ENCODE results near the gene FPR3. TPM values are rescaled to one million over a fixed set of nuclear protein-coding genes. Genes with fewer than 3 reads are reported as not detected.

Gene FPR3
- total and polyA plus RNA-seq, 9 of the 15 experiments (the other 6 are each of a cell fraction or from before 2014, with no cell fraction given) = 0.08 to 0.51 (median 0.22) TPM; not detected in 1

DNA sequence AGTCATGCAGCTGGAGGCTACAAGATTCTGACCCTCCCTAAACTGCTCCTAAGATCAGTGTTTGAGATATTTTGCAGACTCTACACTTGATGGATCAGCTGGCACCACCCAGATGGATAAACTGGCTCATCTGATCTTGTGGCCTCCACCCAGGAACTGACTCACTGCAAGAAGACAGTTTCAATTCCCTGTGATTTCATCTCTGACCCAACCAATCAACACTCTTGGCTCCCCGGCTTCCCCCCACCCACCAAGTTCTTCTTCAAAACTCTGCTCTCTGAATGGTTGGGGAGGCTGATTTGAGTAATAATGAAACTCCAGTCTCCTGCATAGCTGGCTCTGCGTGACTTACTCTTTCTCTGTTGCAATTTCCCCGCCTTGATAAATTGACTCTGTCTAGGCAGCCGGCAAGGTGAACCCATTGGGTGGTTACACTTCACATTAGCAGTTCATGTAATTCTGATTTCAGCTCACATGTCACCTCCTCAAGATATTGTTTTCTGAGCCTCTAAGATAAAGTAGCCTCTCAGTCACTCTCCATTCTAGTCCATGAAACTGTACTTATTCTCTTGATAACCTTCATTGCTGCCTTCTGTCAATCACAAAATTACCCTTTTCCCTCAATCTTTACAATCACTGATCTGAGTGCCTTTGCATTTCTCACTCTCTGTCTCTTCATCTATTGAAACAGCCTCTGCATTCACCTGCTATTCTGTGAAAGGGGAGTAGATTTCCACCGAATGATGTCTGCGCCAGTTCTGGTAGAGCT, 9.9 kb upstream of the FPR3 start (continued):
- TF ChIP-seq ZBTB12 (CRISPR knock-in tag; IDR thresholded peaks at IDR 0.05) = no peak
- TF ChIP-seq, protein P1, sequence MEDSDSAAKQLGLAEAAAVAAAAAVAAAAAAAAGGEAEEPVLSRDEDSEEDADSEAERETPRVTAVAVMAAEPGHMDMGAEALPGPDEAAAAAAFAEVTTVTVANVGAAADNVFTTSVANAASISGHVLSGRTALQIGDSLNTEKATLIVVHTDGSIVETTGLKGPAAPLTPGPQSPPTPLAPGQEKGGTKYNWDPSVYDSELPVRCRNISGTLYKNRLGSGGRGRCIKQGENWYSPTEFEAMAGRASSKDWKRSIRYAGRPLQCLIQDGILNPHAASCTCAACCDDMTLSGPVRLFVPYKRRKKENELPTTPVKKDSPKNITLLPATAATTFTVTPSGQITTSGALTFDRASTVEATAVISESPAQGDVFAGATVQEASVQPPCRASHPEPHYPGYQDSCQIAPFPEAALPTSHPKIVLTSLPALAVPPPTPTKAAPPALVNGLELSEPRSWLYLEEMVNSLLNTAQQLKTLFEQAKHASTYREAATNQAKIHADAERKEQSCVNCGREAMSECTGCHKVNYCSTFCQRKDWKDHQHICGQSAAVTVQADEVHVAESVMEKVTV (CRISPR knock-in tag; IDR thresholded peaks at IDR 0.05) = no peak
- no peak; the same call in 1 of the 2 replicates for TF ChIP-seq TAL1 (IDR thresholded peaks at IDR 0.05)
- 0 out of 2 replicates have a peak, but pooled peaks have one; percentile 2 for TF ChIP-seq MAFK (IDR thresholded peaks at IDR 0.05; ENCODE audit: low read length)
- peak; percentile 37; the same call in 1 of the 2 replicates for TF ChIP-seq KLF1 (tag; IDR thresholded peaks at IDR 0.05)
- TF ChIP-seq KHSRP (IDR thresholded peaks at IDR 0.05) = no peak
- TF ChIP-seq KAT2B (IDR thresholded peaks at IDR 0.05; ENCODE audit: low read depth, low read length) = no peak
- TF ChIP-seq, protein P2, sequence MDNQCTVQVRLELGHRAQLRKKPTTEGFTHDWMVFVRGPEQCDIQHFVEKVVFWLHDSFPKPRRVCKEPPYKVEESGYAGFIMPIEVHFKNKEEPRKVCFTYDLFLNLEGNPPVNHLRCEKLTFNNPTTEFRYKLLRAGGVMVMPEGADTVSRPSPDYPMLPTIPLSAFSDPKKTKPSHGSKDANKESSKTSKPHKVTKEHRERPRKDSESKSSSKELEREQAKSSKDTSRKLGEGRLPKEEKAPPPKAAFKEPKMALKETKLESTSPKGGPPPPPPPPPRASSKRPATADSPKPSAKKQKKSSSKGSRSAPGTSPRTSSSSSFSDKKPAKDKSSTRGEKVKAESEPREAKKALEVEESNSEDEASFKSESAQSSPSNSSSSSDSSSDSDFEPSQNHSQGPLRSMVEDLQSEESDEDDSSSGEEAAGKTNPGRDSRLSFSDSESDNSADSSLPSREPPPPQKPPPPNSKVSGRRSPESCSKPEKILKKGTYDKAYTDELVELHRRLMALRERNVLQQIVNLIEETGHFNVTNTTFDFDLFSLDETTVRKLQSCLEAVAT (IDR thresholded peaks at IDR 0.05) = peak in 1 of 2 experiments; percentile 11; a peak in 1 of 4 replicates
- TF ChIP-seq CREB3L1 (IDR thresholded peaks at IDR 0.05; ENCODE audit: borderline replicate concordance, low read depth) = no peak
- no peak for TF ChIP-seq XRCC5 (IDR thresholded peaks at IDR 0.05; ENCODE audit: low read depth, low read length)
- TF ChIP-seq, protein P3, sequence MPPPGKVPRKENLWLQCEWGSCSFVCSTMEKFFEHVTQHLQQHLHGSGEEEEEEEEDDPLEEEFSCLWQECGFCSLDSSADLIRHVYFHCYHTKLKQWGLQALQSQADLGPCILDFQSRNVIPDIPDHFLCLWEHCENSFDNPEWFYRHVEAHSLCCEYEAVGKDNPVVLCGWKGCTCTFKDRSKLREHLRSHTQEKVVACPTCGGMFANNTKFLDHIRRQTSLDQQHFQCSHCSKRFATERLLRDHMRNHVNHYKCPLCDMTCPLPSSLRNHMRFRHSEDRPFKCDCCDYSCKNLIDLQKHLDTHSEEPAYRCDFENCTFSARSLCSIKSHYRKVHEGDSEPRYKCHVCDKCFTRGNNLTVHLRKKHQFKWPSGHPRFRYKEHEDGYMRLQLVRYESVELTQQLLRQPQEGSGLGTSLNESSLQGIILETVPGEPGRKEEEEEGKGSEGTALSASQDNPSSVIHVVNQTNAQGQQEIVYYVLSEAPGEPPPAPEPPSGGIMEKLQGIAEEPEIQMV (tag; conservative IDR thresholded peaks at IDR 0.05; ENCODE audit: low read depth) = no peak
- peak; percentile 77; the same call in 1 of the 2 replicates for TF ChIP-seq ZNF766 (CRISPR knock-in tag; conservative IDR thresholded peaks at IDR 0.05)
- no peak for TF ChIP-seq GABPB2 (CRISPR knock-in tag; conservative IDR thresholded peaks at IDR 0.05)
- TF ChIP-seq PURB (CRISPR knock-in tag; IDR thresholded peaks at IDR 0.05; ENCODE audit: low read depth) = no peak
- TF ChIP-seq ZNF75A (CRISPR knock-in tag; IDR thresholded peaks at IDR 0.05) = no peak
- TF ChIP-seq SMAD1 (IDR thresholded peaks at IDR 0.05; ENCODE audit: low read depth, low read length, partially characterized antibody) = no peak
- no peak for TF ChIP-seq ZNF274 (IDR thresholded peaks at IDR 0.05; ENCODE audit: borderline replicate concordance, low read depth, low read length)
- TF ChIP-seq NR2C2 (CRISPR knock-in tag; IDR thresholded peaks at IDR 0.05) = no peak
- peak; percentile 61 for TF ChIP-seq NR2C2 (tag; IDR thresholded peaks at IDR 0.05)
- no peak for TF ChIP-seq CBFB (CRISPR knock-in tag; IDR thresholded peaks at IDR 0.05)
- no peak for TF ChIP-seq LCOR (CRISPR knock-in tag; IDR thresholded peaks at IDR 0.05)
- TF ChIP-seq ZNF444 (CRISPR knock-in tag; IDR thresholded peaks at IDR 0.05) = no peak
